Activated T-cell treated with anti-CD3 and anti-CD28 coated beads, Interleukin-2, amount 50 U/mL, for 48 hours (primary cell): Measurements from ENCODE around the gene TMPRSS15.
"Not testable (repeated sequence)": the region's sequence is repeated elsewhere in the genome, so short reads cannot be mapped to it uniquely, and the experiment has no call there.

Source experiments
- DNase-seq, 2 experiments: peaks; one replicate each; pipeline ENCODE4 v3.0.0-alpha.2; 2020

Gene TMPRSS15

DNA sequence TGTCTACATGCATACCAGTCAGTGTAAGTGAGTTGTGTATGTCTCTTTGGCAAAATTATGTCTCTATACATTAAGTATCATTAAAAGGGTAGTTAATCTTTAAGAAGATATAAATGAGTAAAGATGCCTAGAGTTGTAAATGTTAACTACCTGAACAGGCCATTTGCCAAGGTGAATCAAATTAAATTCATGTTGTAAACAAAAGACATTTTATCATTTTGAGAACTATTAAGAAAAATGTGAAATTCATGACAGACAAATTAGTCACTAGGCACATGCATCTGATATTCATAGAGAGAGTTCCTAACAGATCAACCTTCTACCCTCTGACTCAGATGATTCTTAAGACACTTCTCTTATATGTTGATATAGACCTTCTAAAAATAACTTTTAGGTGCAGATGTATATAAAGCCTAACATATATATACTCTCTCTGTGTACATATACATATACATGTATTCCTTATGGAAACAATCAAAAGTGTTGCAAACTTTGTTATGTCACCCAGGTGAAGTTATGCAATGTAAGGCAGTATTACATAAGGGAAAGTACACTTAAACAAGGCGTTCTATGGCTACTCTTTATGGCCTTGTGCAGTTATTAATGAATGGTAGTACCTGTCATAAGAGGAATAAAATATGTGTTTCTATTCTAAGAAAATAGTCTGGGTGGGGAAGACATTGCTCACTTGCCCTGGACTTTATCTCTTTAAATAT lies at the start of gene TMPRSS15:
Gene TMPRSS15 (minus strand): TSS at position 51 of the 716 bp plus-strand sequence. CDS start 163 bp downstream, outside the sequence.
- DNase-seq: no peak

DNA sequence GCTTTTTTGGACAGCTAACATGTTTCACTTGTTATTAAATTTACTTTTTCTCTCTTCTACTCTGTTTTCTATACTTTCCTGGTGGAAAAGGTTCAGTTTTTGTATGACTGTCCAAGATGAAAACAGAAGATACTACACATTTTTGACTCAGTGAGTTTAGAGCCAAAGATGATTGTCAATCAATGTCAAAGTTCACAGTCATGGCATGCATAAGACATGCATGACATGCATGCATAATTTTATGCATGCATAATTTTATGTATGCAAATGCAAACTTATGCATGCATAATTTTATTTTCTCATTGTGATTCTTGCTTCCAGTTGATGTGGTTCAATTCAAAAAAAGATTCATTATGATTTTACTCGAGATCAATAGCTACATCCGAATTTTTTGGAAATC lies 48.1 kb upstream of the TMPRSS15 start:
- DNase-seq: no peak

DNA sequence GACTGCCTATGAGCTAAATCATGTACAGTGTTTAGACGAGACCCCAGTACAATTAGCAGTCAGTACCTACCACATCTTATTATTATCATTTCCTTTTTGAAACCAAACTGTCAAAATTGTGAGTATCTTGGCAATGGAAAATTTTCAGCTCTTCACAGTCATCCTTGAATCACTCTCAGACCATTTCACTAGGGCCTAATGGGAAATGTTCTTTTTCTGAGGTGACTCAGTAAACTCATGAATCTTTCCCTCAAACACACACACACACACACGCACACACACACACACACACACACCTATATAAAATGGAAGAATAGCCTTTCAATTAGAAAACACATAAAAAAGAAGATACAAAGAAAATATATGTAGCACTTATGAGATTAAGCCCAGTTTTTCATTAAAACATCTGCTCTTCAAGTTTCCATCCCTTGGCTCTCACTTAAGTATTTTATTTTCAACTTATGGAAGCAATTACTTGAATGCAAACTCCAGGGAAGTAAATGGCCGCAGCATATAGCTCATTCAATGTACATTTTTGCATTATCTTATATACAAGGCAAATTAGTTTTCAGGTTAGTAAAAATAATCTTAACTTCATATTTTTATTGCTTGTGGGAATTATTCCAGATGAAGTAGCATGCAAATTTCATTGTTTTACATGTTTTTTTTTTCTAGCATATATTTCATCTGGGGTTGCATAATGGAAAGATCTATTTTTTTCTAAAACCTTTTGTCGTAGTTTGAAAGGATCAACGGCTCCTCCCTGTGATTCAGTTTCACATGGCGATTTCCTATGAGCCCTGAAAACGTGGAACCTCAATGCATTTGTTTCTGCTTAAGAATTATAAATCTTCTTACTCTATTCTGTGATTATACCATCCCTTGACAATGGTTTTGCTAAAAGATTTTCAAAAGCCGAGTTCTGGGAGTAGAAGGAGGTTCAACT lies 46.3 kb upstream of the TMPRSS15 start:
- no peak for DNase-seq

DNA sequence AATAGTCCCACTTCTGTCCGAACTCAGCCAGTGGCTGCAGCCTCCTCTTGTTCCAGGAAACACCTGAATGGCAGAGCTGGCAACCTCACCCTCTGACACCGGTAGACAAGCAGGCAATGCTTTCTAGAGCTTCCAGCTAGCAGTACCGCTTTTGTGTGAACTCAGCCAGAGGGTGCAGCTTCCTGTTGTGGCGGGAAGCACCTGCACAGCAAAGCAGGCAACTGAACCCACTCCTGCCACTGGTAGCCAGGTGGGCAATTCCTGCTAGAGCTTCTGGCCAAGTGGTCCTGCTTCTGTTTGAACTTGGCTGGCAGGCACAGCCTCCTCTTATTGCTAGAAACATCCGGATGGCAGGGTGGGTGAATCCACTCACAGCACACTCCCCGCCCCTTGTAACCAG lies 40.1 kb upstream of the TMPRSS15 start:
- no peak for DNase-seq

DNA sequence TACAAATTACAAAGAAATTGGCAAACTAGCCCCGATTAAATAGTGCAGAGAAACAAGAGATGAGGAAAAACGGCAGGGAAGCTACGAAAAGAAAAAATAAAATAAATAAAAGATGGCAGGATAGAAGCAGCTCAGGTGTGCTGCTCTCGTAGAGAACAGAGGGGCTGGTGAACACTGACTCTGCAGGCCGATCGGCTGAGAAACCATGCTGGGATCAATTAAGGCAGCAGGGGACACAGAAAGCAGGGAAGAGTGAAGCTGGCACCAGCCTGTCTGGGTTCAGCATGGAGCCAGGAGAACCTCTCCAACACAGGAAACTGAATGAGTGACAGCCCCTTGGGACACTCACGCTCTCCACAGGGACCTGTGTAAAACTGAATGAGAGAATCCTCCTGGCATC lies 39.5 kb upstream of the TMPRSS15 start:
- no peak for DNase-seq

DNA sequence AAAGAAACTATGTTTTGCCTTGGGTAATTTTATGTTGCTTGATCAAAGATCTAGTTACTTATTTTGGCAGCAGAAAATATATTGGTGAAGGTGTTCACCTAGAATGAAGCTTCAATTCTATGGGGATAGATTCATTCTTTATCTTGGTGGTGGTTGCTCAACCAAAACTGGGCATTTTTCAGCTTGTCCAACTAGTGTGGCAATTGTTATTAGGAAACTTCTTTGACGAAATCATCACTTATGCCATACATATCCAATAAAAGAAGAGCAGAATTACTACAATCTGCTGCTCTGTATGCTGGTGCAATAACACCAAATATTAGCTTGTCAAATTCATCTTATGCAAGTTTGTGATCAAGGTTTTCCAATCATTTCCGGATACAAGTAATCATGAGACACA lies 26.8 kb upstream of the TMPRSS15 start:
- DNase-seq: no peak

DNA sequence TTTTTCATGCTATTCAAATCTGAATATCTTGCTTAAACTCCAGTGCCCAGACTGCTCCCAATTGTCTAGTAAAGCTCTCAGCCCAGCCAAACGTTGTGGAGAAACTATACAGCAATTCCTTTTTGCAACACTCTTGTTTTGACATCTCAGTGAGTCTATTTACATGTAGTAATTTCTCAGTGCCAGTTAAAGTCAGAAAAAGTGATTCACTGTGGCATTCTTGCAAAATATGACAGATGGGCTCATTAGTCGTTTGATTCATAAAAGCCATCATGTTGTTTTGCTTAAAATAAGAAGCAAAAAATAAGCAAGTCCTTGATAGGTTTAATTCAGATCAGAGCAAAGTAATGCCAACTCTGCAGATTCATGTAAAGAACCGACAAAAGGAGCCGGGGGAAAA lies 20.7 kb upstream of the TMPRSS15 start:
- no peak for DNase-seq

DNA sequence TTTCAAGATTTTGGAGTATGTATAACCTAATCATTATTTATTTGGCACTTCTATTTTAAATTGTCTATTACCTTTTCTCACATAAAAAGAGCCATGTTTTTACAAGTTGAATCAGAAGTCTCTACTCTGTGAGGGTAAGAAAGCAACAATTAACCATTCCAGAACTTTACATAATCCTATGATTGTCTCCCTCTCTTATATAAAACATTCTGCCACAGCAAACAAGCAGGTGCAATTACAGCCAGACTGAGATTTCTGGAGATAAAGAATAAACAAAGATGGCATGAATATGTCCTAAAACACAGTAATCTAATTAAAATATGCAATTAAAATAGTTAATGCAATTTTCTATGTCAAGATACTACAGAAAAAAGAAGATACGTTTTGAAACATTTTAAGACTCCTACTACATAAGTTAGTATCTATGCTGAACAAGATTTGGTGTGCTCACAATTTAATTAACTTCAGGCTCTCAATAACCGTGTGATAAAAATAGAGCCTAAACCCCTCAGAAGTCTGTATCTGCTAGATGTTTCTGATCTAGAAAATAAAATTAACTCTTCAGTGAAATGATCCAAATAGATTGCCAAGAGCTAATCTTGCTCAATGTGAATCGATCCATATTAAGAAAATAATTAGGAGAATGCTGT lies 13.7 kb upstream of the TMPRSS15 start:
- DNase-seq: no peak

DNA sequence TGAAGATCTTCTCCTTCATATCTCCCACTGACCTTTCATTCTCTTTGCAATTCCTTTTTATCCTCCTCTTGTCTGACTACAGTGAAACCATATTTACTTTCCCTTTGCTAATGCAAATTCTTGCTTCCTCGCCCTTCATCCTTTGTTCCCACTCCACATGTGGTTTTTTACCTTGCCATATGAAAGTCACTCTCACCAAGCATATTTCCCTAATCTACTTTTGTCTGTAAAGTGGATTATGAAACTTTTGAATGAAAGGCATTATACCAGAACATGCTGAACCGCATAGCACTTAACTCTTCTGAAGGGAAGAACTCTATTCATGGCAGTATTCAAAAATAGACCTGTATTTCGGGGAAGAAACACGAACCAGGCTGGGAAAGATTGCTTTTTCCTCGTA lies 8.0 kb upstream of the TMPRSS15 start:
- DNase-seq: no peak

DNA sequence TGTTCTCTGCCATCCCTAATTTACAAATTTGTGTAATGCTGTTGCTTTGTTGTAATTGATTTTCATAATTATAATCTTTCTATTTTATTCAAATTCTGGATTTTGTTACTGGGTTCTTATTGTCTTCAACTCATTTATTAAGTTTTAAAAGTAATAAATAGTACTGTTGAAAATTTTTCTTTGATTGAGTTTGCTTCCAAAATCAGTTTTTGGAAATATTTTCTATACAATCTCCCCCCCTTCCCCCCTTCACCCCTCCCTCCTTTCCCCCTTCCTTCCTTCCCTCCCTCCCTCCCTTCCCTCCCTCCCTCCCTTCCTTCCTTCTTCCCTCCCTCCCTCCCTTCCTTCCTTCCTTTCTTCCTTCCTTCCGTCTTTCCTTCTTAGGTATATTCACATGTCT lies 6.0 kb upstream of the TMPRSS15 start:
- no peak for DNase-seq

DNA sequence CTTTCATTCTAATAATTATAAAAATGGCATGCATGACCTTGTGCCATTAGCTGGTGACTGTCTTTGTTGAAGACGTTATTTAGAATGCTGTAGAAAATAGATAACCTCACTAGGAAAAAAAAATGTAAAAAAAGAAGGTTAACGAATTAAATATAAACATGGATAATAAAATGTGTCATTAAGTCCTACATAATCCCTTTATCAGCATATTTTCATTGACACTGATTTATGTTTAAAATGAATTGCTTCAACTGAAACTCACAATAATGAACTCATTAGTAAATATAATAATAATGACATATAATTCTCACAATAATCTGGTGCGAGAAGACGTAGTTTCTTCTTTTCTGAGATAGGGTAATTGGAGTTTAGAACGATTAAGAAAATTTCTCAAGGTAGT lies 4.7 kb downstream of the TMPRSS15 start:
- no peak for DNase-seq

DNA sequence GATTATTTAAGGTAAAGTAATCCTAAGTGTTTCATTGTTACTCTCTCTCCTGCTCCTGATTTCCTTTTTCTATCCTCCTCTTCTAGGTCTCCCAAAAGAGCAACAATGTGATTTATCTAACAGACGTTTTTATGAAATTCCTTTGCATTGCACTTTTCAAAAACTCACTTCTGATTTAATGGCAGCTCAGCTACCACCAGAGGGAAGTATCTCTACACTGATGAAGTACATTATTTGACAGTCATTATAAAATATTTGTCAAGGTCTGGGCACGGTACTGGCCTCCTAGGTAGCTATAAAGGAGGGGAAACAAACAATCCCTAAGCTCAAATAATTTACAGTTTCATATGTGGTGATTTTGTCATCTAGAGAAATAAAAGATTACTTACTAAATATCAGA lies 15.6 kb downstream of the TMPRSS15 start:
- no peak for DNase-seq

DNA sequence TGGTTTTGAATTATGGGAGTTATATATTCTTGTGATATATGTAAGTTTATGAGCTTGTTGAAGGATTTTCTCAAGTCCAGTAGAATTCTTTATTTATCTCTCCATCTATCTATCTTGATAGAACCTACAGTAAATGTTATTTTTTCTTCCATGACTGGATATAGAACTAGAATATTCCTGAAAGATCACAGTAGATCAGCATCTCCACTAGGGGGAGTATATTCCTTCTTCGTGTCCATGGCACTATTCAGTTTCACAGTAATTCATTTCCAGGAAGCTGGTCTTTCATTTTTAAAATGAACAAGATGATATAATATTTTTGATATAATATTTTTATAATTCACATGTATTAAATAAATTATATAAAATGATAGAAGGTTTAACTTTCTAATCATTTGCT lies 18.8 kb downstream of the TMPRSS15 start:
- DNase-seq: no peak

DNA sequence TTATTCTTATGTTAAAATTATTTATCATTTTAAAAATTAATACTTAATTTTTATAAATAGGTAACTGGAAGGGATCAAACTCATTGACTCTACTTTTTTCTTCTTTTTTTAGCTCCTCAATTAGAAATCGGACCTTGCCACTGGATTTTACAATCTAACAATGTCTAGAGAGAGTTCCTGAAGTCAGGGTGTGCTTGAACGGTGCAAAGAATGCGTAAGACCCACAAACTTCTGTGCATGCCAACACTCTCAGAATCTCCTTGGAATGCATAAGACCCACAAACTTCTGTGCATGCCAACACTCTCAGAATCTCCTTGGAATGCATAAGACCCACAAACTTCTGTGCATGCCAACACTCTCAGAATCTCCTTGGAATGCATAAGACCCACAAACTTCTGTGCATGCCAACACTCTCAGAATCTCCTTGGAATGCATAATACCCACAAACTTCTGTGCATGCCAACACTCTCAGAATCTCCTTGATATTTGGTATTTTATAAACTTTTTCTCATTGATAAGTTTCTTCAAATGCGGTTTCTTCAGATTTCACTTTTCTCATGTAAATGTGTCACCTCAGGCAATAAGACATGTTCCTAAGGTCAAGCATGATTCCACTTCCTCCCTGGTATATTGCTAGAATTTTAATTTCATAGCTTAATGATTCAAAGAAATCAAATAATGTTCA lies 20.5 kb downstream of the TMPRSS15 start:
- not testable (repeated sequence) for DNase-seq

DNA sequence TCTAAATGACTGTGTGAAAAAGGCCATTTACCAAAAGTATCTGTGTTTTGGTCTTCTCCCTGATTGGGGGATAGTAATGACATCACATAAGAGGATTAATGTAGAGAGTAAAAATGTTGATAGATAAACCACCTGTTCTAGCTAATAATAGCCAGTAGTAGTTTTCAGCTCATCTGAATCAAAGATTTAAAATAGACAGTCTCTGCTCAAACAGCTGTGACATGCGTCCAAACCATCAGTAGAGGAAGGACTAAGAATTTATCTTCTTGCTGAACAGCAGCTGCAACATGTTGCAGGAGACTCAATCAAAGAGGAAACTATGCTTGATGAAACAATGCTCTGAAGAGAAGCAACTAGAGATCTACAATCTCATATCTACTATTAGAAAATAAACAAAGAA lies 21.4 kb downstream of the TMPRSS15 start:
- no peak for DNase-seq

DNA sequence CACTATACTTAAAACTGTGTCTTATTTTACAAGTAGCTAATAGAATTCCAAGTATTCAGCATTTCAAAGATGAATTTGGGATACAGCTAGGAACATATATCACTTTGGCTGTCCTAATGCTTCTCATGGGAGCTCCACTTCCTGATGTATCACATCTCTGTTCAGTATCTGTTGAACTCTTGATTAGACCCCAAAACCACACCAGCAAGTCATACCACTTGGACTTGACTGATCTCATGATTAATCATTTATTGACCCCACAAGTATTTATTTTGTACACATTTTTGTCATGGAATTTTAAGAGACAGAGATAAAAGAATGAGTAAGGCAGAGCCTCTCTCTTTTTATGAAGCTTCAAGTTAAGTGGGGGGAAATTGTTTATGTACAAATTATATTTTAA lies 30.0 kb downstream of the TMPRSS15 start:
- DNase-seq: no peak

DNA sequence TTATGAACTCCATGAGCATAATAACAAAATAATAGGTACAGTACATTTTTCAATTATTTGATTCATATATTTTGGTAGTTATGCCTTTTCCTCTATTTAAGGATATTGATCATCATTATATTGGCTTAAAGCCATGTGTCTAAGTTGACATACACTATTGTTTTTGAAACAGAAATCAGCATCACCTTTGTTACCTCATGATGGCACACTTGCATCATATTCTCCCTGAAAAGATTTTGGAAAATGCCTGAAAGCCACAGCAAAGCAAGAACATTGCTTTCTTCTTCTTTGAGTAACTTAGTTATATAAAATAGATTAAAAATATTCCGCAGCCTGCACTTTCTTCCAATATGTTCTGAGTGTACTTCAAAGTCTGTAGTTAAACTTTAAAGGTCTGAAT lies 33.3 kb downstream of the TMPRSS15 start:
- DNase-seq: no peak

DNA sequence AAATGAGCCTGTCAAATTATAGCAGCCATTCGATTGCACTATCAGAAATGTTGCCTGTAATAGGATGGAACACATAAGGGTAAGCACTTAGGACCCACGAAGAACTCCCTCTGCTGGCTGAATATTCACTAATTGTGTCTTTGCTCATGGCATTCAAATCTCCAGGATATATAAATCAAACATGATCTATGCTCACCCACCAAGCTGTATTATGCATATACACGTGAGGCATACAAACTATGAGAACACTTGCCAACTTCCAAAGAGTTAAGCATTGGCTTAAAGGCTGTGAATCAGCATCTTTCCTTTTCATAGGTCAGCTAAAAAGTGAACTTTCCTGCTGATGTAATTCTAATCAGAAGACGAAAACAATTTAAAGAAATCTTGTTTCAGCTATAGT lies 34.5 kb downstream of the TMPRSS15 start:
- no peak for DNase-seq

DNA sequence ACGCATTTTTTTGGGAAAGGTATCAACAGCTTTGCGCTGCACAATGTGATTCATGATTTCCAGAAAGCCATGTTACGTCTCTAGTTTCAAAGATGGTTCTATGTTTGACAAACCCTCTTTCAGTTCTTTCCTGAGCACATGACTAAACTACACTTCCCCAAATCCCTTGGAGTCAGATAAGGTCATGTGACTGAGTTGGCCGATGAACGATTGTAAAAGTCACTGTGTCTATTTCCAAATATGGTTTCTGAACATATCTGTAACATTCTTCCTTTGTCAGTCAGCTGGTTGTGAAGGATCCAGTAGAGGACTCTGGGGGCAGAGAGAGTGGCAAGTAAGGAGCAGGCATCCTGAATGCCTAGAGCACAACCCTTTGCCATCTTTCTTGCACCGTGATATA lies 35.4 kb downstream of the TMPRSS15 start:
- DNase-seq: no peak

DNA sequence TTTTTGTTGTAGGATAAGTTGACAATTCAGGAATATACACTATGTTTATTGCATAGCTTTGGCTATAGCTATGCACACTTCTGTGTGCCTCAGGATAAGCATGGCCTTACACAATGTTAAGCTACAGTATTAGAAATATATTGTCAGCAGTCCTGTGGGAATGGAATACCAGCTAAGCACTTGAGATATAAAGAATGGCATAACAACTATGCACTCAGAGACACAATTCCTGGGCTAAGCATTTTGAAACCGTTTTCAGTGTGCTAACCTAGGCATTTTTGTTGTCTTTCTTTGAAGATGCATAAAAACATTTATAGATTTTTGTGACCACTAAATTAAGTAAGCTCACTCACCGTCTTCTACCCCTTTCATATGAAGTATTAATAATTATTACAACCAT lies 46.8 kb downstream of the TMPRSS15 start:
- DNase-seq: no peak

DNA sequence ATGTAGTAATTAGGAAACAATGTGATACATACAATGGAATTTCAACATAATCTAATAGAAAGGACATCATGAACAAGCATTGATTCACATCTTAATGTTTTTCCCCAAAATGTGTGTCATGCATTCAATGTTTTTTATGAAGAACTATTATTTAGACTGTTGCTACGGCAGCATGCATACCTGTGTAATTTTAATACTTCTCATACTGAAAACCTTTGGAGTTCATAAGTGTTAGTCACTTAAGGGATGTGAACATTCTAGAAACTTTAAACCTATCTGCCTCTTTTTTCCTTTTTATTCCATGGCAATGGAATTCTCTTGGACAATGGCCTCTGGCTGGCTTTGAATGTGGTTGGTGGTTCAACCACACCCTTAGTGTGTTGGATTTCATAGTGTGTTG lies 48.6 kb downstream of the TMPRSS15 start:
- DNase-seq: no peak

DNA sequence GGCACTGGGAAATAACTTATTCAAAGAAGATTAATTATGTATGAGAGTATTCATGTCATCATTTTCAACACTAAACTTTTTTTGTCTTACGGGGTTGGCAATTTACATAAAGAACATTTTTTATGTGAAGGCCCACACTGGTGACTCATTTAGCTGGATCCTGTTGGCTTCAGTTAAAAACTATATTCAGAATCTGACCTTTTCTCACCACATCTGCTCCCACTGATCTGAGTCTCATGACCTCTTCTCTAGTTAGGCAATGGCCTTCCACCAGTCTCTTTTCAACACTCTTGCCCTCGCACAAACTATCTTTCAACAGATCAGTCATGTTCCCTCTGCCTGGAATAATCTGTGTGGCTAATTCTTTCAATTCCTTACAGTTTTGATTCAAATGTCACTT lies 53.4 kb downstream of the TMPRSS15 start:
- DNase-seq: no peak

DNA sequence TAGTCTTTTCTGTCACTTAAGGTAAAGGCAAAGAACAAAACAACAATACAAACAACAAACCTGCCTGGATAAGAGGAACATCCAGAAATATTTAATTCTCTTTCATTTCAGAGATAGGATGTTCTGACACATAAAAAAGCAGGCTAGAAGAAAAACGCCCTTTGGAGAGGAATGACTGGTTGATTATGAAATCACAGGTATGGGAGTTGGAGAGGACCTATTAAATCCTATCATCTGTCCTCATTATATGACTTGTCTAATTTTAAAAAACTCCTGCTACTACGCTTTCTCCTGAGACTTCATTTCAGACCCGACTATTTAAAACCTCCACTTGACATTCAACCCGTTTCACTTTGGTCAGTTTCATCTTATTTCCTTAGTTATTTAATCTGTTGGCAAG lies 54.1 kb downstream of the TMPRSS15 start:
- DNase-seq: no peak
